Progenitor cell of endocrine pancreas (in vitro differentiated cells): ENCODE results near the gene DAB2. TPM values are rescaled to one million over a fixed set of nuclear protein-coding genes. Genes with fewer than 3 reads are reported as not detected.
"Not testable (repeated sequence)": the region's sequence is repeated elsewhere in the genome, so short reads cannot be mapped to it uniquely, and the experiment has no call there.

ENCODE experiments used
- DNase-seq: peaks from one replicate; pipeline ENCODE4 v3.0.0; 2021; ENCODE audit warnings: low spot score; ENCODE audit not compliant: unreplicated experiment
- H3K27ac Mint-ChIP-seq: 2 replicates; pipeline ENCODE4 v1.8.0; 2021; ENCODE audit warnings: mild to moderate bottlenecking, moderate library complexity, mixed read lengths
- H3K27me3 Mint-ChIP-seq: 2 replicates; pipeline ENCODE4 v1.8.0; 2021; ENCODE audit warnings: mixed read lengths
- H3K36me3 Mint-ChIP-seq: 2 replicates; pipeline ENCODE4 v1.8.0; 2022; ENCODE audit warnings: mixed read lengths; ENCODE audit not compliant: insufficient read depth
- H3K4me1 Mint-ChIP-seq: 2 replicates; pipeline ENCODE4 v1.8.0; 2021; ENCODE audit warnings: low read depth, mixed read lengths
- H3K4me3 Mint-ChIP-seq: 2 replicates; pipeline ENCODE4 v1.8.0; 2021; ENCODE audit warnings: low read depth, mild to moderate bottlenecking, moderate library complexity, mixed read lengths
- H3K9me3 Mint-ChIP-seq: 2 replicates; pipeline ENCODE4 v1.8.0; 2021; ENCODE audit warnings: low read depth, mixed read lengths
- total RNA-seq: library from RNA; stranded (reverse); gene quantifications from 2 replicates; pipeline ENCODE4 v1.2.1, GENCODE V29; 2021
- TF ChIP-seq, protein P1 (sequence below): fragments of 200-600 bp; sonication (generic); IDR thresholded peaks from one replicate; pipeline ENCODE4 v1.5.0; 2021; ENCODE audit warnings: antibody characterized with exemption, mild to moderate bottlenecking; ENCODE audit not compliant: unreplicated experiment

Gene DAB2
- total RNA-seq, 1 donor from 2014 or later, result 46.0 TPM

DNA sequence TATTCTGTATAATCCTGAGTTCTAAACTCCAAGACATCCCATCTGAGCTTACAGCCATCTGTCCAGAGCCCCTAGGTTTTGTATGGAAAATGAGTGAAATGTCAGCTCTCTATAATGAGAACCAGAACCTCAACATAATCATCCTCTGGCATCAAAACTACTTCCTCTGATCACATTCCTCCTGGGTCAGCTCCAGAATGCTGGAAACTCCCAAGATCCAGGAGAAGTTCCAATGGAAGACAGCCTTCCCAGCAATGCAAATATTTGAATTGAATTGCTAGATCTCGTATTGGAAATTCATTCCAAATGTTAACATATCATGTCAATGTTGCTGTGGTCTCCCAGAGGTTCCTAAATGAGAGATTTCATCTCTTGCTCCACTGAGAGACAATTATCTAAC lies 84.3 kb downstream of the DAB2 start:
- Mint-ChIP-seq H3K4me3 (no peak overlapping the region), H3K4me1 (no peaks in the 10 kb centered on the region), H3K36me3 (no peaks in the 10 kb centered on the region), H3K9me3 (peaks cover 8% of the 10 kb centered on the region), H3K27ac (no peak overlapping the region), H3K27me3 (no peaks in the 10 kb centered on the region)
- TF ChIP-seq, protein P1, sequence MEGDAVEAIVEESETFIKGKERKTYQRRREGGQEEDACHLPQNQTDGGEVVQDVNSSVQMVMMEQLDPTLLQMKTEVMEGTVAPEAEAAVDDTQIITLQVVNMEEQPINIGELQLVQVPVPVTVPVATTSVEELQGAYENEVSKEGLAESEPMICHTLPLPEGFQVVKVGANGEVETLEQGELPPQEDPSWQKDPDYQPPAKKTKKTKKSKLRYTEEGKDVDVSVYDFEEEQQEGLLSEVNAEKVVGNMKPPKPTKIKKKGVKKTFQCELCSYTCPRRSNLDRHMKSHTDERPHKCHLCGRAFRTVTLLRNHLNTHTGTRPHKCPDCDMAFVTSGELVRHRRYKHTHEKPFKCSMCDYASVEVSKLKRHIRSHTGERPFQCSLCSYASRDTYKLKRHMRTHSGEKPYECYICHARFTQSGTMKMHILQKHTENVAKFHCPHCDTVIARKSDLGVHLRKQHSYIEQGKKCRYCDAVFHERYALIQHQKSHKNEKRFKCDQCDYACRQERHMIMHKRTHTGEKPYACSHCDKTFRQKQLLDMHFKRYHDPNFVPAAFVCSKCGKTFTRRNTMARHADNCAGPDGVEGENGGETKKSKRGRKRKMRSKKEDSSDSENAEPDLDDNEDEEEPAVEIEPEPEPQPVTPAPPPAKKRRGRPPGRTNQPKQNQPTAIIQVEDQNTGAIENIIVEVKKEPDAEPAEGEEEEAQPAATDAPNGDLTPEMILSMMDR, result no peak
- no peak for DNase-seq

DNA sequence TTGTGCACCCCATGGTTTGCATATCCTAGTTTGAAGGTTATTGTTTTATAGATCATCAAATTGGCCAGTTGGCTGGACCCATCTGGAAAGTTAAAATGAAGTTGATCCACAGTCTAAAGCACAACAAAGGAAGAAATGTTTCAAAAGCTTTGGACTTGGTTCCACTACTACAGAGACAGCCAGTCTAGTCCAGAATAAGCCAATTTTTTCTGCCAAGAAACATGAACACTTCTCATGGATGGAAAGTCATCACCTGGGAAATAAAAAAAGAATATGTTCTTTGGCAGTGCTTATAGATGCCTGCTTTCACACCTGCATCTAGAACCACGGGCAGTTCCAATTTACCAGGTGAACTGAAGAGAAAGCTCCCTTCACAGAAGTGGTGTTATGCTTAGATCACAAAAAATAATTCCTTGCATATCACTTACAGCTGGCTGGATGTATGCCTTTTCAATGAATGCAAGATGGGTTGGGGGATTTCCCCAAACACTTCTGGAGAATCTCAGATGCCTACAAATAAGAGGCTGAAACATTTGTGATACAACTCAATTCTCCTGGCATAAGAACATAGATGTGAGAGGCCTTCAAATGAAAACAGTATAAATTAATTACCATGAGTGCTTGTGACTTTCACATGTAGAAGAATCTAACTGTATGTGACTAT lies 87.4 kb downstream of the DAB2 start:
- Mint-ChIP-seq H3K36me3 (peaks cover 3% of the 10 kb centered on the region), H3K4me3 (no peak overlapping the region), H3K9me3 (no peaks in the 10 kb centered on the region), H3K4me1 (no peaks in the 10 kb centered on the region), H3K27ac (no peak overlapping the region), H3K27me3 (no peaks in the 10 kb centered on the region)
- DNase-seq, result no peak
- TF ChIP-seq, protein P1, result no peak

DNA sequence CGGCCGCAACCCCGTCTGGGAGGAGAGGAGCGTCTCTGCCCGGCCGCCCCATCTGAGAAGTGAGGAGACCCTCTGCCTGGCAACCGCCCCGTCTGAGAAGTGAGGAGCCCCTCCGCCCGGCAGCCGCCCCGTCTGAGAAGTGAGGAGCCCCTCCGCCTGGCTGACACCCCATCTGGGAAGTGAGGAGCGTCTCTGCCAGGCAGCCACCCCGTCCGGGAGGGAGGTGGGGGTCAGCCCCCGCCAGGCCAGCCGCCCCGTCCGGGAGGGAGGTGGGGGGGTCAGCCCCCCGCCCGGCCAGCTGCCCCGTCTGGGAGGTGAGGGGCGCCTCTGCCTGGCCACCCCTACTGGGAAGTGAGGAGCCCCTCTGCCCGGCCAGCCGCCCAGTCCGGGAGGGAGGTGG lies 90.5 kb downstream of the DAB2 start:
- not testable (repeated sequence) for DNase-seq, H3K9me3 Mint-ChIP-seq, H3K27me3 Mint-ChIP-seq, H3K4me1 Mint-ChIP-seq, H3K36me3 Mint-ChIP-seq, H3K27ac Mint-ChIP-seq, H3K4me3 Mint-ChIP-seq

DNA sequence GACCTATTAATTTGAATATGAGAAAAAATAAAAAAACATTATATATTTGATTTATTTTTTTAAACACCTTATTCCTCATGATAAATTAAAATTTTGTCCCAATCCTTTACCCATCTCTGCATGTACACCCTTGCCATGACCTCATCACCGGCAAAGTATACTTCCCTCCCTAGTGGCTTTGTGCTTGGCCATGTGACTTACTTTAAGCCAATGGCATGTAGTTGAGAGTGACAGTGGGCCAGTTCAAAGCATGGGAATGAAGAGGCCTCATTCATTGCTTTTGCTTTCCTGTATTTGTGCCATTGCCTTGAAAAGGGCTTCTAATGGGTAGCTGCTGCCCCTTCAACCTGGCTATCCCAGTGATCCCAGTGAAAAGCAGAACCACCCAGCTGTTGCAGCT lies 91.7 kb downstream of the DAB2 start:
- Mint-ChIP-seq H3K27ac (no peak overlapping the region), H3K4me1 (no peaks in the 10 kb centered on the region), H3K9me3 (no peaks in the 10 kb centered on the region), H3K36me3 (peaks cover 3% of the 10 kb centered on the region), H3K4me3 (no peak overlapping the region), H3K27me3 (no peaks in the 10 kb centered on the region)
- no peak for DNase-seq
- TF ChIP-seq, protein P1, result no peak

DNA sequence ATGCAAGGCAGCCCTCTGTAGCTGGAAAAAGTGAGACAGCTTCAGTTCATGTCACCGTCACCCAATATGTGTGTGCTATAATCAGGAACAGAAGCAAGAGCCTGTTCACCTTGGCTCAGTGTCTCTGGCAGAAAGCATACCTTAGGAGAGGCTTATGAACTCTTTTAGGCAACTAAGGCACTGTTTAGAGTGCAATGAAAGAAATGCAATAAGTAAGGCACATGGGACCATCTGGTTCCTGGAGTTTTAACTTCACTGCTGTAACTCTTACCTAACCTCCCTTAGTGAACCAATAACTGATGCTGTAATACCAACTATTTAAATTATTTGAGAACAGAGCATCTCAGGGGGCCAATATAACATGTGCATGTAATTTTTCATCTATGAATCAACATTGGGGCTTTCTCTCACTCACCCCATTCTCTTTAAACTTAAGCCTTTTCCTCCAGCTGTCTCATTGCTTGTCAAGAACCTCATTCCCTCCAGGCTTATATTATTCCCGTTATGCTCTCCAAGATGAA lies 92.9 kb downstream of the DAB2 start:
- peaks cover 3% of the 10 kb centered on the region for H3K36me3 Mint-ChIP-seq
- no peaks in the 10 kb centered on the region for H3K27me3 Mint-ChIP-seq
- no peaks in the 10 kb centered on the region for H3K9me3 Mint-ChIP-seq
- TF ChIP-seq, protein P1, result no peak
- no peaks in the 10 kb centered on the region for H3K4me1 Mint-ChIP-seq
- H3K27ac Mint-ChIP-seq, result no peak overlapping the region
- DNase-seq, result no peak
- no peak overlapping the region for H3K4me3 Mint-ChIP-seq

DNA sequence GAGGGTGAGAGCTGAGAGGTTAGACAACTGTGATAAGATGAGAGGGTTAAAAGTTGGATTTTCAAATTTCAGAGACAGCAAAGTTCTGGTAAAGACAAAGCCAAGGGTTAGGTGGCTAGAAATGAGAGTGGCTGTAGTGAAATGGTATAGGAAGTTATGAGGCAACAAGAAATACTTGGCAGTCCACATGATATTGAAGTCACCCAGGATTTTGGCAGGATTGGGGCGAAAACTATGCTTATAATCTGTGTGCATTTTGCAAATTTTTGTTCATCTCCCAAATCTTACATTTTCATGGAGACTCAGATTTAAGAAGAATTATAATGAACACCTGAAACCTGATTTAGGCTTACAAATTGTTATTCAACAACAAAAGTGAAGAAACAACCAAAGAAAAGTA lies 96.0 kb downstream of the DAB2 start:
- Mint-ChIP-seq H3K27ac (no peak overlapping the region), H3K27me3 (no peaks in the 10 kb centered on the region), H3K4me1 (no peaks in the 10 kb centered on the region), H3K9me3 (no peaks in the 10 kb centered on the region), H3K4me3 (no peak overlapping the region), H3K36me3 (no peaks in the 10 kb centered on the region)
- no peak for DNase-seq
- TF ChIP-seq, protein P1, result no peak
